ENCODE results near the gene P2RY8. TPM values are rescaled to one million over a fixed set of nuclear protein-coding genes. Genes with fewer than 3 reads are reported as not detected.

The P2RY8 gene
- total RNA-seq, 1 experiment from 2014 or later: 0.44 TPM

- no peak overlapping the region for H3K9ac ChIP-seq (ENCODE audit: low read length)
- H3K4me3 ChIP-seq (replicated peaks in 1 of 2; ENCODE audit: low read depth in 1 of 2, low read length in 2 of 2): no peak overlapping the region
- no peaks in the 10 kb centered on the region for H3K9me2 ChIP-seq (ENCODE audit: insufficient read depth)
- no peaks in the 10 kb centered on the region for H4K20me1 ChIP-seq (ENCODE audit: insufficient read depth)
- RAD21 ChIA-PET (ENCODE audit: low non-redundant PET in 1 of 2, low total read pairs in 2 of 2, uncharacterized antibody in 2 of 2, unreplicated experiment in 2 of 2): no interaction called here
- no peaks in the 10 kb centered on the region for H3K4me1 ChIP-seq (ENCODE audit: control insufficient read depth in 1 of 2, insufficient read depth in 2 of 2, low read length in 2 of 2)
- no TSS peak for BruUV-seq (replicated peaks)
- peaks cover 8% of the 10 kb centered on the region for H3K27me3 ChIP-seq (ENCODE audit: insufficient read depth, low read length)
- TF ChIP-seq ZBTB33 (IDR thresholded peaks at IDR 0.05; ENCODE audit: extremely low read depth, insufficient replicate concordance, low read length) (no peak), CEBPB (IDR thresholded peaks at IDR 0.05; ENCODE audit: low read depth) (no peak), RAD21 (IDR thresholded peaks at IDR 0.05; ENCODE audit: low read depth) (no peak), YY1 (IDR thresholded peaks at IDR 0.05; ENCODE audit: extremely low read depth, insufficient replicate concordance, low read depth, low read length) (no peak), REST (IDR thresholded peaks at IDR 0.05; ENCODE audit: low read depth) (no peak), CBX3 (IDR thresholded peaks at IDR 0.05; ENCODE audit: low read depth) (no peak), CTCF (IDR thresholded peaks at IDR 0.05 in 2 of 3, conservative IDR thresholded peaks at IDR 0.05 in 1 of 3; ENCODE audit: borderline replicate concordance in 1 of 3, insufficient read depth in 1 of 3, low read depth in 2 of 3, low read length in 2 of 3) (no peak)
- H2AFZ ChIP-seq (ENCODE audit: low read depth, low read length, poor library complexity, severe bottlenecking): no peak overlapping the region
- DNase-seq (ENCODE audit: low read depth, low spot score): no peak
- intact Hi-C loops (cut with micrococcal nuclease): no loop called here
- CTCF ChIA-PET: no interaction called here
- ATAC-seq: no peak
- POLR2A ChIA-PET: no interaction called here
- no peaks in the 10 kb centered on the region for H3K79me2 ChIP-seq (ENCODE audit: insufficient read depth, low read length)
- H3K27ac ChIP-seq (ENCODE audit: low read depth, low read length): no peak overlapping the region
- no peak overlapping the region for H3K4me2 ChIP-seq (ENCODE audit: low read length)
- no peaks in the 10 kb centered on the region for H3K9me3 ChIP-seq (ENCODE audit: control insufficient read depth in 1 of 2, insufficient read depth in 1 of 2, low read depth in 1 of 2, low read length in 2 of 2)
- no peaks in the 10 kb centered on the region for H3K36me3 ChIP-seq (ENCODE audit: control insufficient read depth in 1 of 2, insufficient read depth in 2 of 2, low read length in 2 of 2)
Observed at GRCh38 chrX:1528884-1529203, 8.1 kb downstream of the P2RY8 start.

Data from HCT116 (cell line).